Hematopoietic multipotent progenitor cell treated with erythropoietin and hydrocortisone succinate and interleukin-3 and kit ligand, for 15 days (in vitro differentiated cells): ENCODE measurements around the gene NSA2.
"Not testable (repeated sequence)": the region's sequence is repeated elsewhere in the genome, so short reads cannot be mapped to it uniquely, and the experiment has no call there.

ENCODE experiments used
- DNase-seq: peaks from one replicate; pipeline ENCODE4 v3.0.0-alpha.2; 2015; ENCODE audit warnings: low spot score

NSA2 gene

DNA sequence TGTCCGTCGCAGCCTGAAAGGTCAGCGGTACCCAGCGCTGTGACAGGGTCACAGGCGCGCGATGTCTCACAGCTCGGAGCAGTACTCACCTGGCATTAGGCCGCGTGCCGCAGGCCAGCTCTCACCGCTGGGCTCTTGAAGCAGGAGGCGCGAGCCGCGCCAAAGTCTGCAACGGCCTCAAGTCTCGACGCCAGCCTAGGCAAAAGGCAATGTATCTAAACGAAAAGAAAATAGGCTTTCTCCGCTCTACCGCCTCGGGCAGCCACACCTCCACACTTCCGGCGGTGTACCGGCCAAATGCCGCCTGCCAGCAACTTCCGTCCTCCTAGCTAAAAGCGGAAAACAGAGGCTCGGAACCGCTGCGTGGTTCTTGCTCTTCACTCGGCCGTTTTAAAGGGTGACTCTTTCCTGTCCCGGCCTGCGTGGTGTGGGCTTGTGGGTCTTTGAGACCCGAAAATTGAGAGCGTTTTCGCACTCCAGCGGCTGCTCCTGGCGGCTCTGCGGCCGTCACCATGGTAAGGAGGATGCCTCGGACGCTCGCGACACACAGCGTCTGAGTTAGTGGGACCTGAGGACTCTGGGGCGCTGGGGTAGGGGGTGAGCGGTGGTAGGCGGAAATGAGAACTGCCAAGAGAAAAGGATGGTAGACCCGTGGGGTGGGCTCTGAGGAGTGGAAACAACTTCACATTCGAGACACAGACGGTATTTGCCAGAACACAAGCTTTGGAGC lies at the start of gene NSA2, which contains the start of gene GFM2:
NSA2 (plus strand) TSS at position 401 of the 730 bp plus-strand sequence; CDS start at position 513, 112 bp downstream.
GFM2 (minus strand) TSS at position 269 of the 730 bp plus-strand sequence. CDS start 3,375 bp downstream, outside the sequence.
- DNase-seq = peak; percentile 92

DNA sequence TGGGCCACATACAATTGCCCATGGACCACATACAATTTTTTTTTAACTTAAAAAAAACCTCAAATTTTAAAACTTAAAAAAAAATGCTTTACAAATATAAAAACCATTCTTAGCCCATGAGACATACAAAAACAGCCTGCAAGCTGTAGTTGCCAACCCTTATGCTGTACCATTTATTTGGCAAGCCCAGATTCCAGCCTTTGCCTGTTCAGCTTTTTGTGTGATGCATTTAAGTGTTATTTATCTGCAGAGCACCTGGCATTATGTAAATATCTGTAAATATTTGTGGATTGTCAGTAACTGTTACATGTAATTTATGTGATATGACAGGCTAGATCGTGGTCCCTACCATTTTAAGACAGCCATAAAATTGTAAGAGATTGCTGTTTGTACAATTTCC lies 49.5 kb upstream of the NSA2 start:
- DNase-seq = no peak

DNA sequence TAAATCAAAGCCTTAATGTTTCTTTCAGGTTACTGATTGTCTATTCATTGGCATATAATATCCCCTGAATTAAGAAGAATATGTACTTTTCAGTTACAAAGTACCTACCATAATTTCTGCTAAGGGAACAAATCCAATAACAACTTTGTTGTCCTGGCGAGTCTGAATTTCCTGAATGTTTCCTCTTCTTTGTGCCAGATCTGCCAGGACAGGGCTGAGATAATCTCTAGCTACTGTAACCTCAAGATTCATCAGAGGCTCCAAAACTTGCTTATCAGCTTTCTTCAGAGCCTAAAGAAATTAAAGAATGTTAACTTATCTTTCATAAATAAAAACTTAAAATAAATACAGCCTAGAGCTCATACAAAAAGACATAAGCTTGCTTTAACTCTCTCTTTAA lies 44.8 kb upstream of the NSA2 start:
- DNase-seq = no peak

- DNase-seq = no peak
Measured at GRCh38 chr5:74725331-74725730, 41.7 kb upstream of the NSA2 start.

DNA sequence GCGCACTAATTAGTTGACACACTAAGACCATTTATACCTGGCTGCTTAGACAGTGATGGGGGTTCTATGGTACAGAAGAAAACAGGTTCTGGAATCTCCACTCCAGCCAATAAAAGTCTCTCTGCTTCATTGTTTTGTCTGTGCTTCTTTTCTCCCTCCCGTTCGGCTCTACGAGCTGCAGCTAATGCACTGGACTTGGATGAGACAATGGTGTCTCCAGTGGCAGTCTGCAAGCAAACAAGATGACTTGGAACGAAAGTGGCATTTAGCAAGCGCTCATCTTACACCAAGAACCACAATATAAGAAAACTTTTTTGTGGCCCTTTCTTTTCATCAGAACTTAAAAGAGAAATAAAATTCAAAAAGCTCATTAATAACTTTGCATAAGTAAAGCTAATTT lies 30.3 kb upstream of the NSA2 start:
- DNase-seq = no peak

GRCh38 chr5:74738406-74738805 lies 28.6 kb upstream of the NSA2 start:
- no peak for DNase-seq

- not testable (repeated sequence) for DNase-seq
Measured at GRCh38 chr5:74748742-74749141, 18.3 kb upstream of the NSA2 start.

DNA sequence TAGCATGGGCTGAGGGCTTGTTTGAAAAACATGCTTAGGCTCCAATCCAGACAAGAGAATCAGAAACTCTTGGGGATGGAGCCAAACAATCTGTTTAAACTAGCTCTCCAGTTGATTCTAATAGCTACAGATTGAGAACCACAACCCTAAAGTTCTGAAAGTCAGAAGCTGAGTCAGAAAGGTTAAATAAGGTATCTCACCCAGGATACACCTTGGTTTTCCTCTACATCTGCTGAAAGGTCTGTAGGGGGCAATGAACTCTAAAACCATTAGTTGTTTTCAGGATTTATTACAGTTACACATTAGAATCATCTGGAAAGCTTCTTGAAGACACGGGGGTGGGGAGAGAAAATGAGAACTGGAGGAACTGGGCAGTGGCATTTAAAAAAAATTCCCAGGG lies 5.8 kb upstream of the NSA2 start:
- DNase-seq = no peak

- DNase-seq = no peak
Measured at GRCh38 chr5:74762599-74762998, 4.5 kb upstream of the NSA2 start.

- DNase-seq = no peak
Measured at GRCh38 chr5:74763504-74763903, 3.5 kb upstream of the NSA2 start.

- no peak for DNase-seq
Measured at GRCh38 chr5:74765201-74765600, 1.8 kb upstream of the NSA2 start.

DNA sequence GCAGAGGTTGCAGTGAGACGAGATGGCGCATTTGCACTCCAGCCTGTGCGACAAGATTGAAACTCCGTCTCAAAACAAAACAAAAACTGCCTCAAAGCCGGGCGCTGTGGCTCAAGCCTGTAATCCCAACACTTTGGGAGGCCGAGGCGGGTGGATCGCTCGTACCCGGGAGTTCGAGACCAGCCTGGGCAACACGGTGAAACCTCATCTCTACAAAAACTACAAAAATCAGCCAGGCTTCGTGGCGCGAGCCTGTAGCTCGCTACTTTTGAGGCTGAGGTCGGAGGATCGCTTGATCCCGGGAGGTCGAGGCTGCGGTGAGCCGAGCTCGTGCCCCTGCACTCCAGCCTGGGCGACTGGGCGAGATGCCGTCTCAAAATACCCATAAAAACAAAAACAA lies 1.1 kb upstream of the NSA2 start:
- no peak for DNase-seq

GRCh38 chr5:74766418-74766848 lies 616 bp upstream of the NSA2 start:
- DNase-seq = peak; percentile 72

DNA sequence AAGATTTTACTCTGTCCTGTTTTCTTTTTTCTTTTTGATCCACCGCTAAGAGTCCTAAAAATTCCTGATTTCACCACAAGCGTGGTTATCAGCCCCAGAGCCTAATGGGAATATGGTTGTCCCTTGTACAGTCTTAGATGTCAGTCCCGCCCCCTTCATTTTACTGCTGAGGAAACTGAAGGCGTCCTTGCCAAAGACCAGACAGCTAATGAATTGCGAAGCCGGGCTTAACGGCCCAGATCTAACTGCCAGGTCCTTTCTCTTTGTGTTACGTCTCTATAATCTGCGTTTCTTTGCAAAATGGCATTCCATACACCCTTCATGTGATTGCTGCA lies 497 bp downstream of the NSA2 start:
- DNase-seq = peak; percentile 30

DNA sequence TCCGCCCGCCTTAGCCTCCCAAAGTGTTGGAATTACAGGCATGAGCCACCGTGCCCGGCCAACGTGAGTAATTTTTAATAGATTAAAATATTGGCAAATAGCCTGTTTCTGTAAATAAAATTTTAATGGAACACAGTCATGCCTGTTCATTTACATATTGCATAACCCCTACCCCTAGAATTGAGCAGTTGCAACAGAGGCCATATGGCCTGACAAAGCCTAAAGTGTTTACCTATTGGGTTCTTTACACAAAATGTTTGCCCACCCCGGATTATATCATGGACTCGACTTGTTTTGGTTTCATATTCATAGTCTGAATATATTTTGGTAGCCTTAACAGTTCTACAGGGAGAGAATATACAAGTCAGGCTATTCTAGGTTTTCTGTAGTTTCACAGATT lies 5.3 kb downstream of the NSA2 start:
- DNase-seq = no peak

DNA sequence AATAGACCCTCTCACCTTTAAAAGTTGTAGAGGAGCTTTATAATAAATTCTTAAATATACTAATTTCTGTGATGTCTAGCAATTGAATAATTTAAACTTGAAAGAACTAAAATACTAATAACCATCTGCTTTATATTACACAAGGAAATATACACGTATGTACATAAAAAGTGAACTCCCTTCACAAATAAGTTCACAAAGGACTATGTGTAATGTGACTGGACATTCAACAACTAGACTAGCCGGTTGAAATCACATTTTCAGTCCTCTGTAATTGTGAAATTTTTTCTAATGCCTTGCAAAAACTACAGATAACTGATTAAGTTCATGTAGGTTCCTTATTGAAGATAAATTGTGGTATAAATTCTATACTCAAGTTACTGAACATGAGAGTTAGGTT lies 11.6 kb downstream of the NSA2 start:
- DNase-seq = no peak

DNA sequence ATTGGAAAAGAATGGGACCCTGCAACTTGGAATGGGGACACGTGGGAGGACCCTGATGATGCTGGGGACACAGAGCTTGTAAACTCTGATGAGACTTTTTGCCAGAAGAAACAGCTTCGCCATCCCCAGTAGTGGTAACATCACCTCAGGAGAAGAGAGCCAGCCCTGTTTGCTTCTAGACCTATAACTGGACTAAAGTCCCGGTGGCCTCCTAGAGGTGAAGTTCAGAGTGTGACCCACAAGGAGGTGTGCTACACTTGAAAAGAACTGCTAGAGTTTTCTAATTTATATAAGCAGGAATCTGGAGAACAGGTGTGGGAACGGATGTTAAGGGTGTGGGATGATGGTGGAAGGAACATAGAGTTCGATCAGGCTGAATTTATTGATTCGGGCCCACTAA lies 19.8 kb downstream of the NSA2 start:
- no peak for DNase-seq

GRCh38 chr5:74787424-74787823 lies 20.4 kb downstream of the NSA2 start:
- no peak for DNase-seq

GRCh38 chr5:74791669-74792068 lies 24.6 kb downstream of the NSA2 start:
- DNase-seq = not testable (repeated sequence)

- DNase-seq = no peak
Measured at GRCh38 chr5:74798977-74799911, 32.2 kb downstream of the NSA2 start.

GRCh38 chr5:74801197-74801596 lies 34.1 kb downstream of the NSA2 start:
- DNase-seq = no peak

DNA sequence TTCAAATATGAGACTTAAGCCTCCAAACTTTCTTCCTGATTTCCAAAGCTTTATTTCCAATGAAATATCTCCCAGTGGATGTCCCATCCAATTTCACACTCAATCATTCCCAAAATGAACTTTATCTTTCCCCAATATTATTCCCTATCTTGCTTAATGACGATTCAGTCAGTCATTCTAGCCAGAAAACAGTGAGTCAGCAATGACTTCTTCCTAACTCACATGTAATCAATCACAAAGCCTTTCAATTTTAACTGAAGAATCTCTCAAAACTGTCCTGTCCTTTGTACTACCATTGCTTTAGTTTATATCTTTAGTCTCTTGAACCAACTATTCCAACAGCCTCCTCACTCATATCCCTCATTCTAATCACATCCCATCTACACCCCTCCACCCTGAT lies 34.9 kb downstream of the NSA2 start:
- no peak for DNase-seq

- no peak for DNase-seq
Measured at GRCh38 chr5:74810915-74811314, 43.9 kb downstream of the NSA2 start.
